T-cell (primary cell): ENCODE results near the gene TMEM127. TPM values are rescaled to one million over a fixed set of nuclear protein-coding genes. Genes with fewer than 3 reads are reported as not detected.
A peak's percentile ranks its signal among the peaks of the same experiment; 100 is the strongest.

ENCODE experiments used
- ATAC-seq, 4 experiments: fragments of 200-7000 bp in 3 of 4; fragments of 150-1000 bp in 1 of 4; cut with Tn5 transposase; replicated peaks in 1 of 4; 1 replicate in 3 of 4; 2 replicates in 1 of 4; pipeline ENCODE4 v1.10.0; 2021; ENCODE audit warnings: moderate library complexity in 3 of 4, mild to moderate bottlenecking in 2 of 4, moderate number of reproducible peaks in 1 of 4
- CTCF ChIA-PET, 2 donors: fragments of 300-600 bp; sonication (Branson Sonifier 250); formaldehyde crosslinking; loops; one replicate each; lab custom pipeline; 2022; ENCODE audit warnings: antibody characterized with exemption in 2 of 2; lab: Charles Lee
- POLR2A ChIA-PET, 2 donors: fragments of 300-600 bp; sonication (Branson Sonifier 250); formaldehyde crosslinking; loops; one replicate each; lab custom pipeline; 2022; ENCODE audit warnings: antibody characterized with exemption in 2 of 2; lab: Charles Lee
- DNase-seq, 35 experiments: peaks; one replicate each; pipeline versions ENCODE4 v3.0.0 to v3.0.0-alpha.2; 2013 to 2023
- H3K27ac ChIP-seq: one replicate; pipeline ENCODE4 v1.5.1; 2013; ENCODE audit warnings: low read length
- H3K27me3 ChIP-seq, 2 experiments: replicated peaks in 1 of 2; 1 replicate in 1 of 2; 2 replicates in 1 of 2; pipeline versions ENCODE4 v1.6.1 to v1.7.0; 2013; ENCODE audit warnings: low read length in 1 of 2, mixed read lengths in 1 of 2; ENCODE audit not compliant: control insufficient read depth in 2 of 2, insufficient read depth in 2 of 2; ENCODE audit errors: extremely low read depth in 1 of 2
- H3K36me3 ChIP-seq, 2 donors: 1 replicate in 1 of 2; 2 replicates in 1 of 2; pipeline versions ENCODE4 v1.6.1 to v1.7.0; 2013; ENCODE audit warnings: low read length in 1 of 2; ENCODE audit not compliant: control insufficient read depth in 2 of 2, insufficient read depth in 1 of 2; ENCODE audit errors: extremely low read depth in 1 of 2
- H3K4me1 ChIP-seq, 2 experiments: 1 replicate in 1 of 2; 2 replicates in 1 of 2; pipeline versions ENCODE4 v1.6.1 to v1.7.0; 2013; ENCODE audit warnings: low read length in 2 of 2, mixed read lengths in 1 of 2; ENCODE audit not compliant: insufficient read depth in 2 of 2, control insufficient read depth in 1 of 2; ENCODE audit errors: extremely low read depth in 1 of 2
- H3K4me3 ChIP-seq, 2 donors: 1 replicate in 1 of 2; 2 replicates in 1 of 2; pipeline versions ENCODE4 v1.5.1 to v1.7.0; 2013; ENCODE audit warnings: mild to moderate bottlenecking in 2 of 2, low read length in 1 of 2, moderate library complexity in 1 of 2; ENCODE audit not compliant: control insufficient read depth in 1 of 2; ENCODE audit errors: extremely low read depth in 1 of 2
- H3K9me3 ChIP-seq: 2 replicates; pipeline ENCODE4 v1.7.0; 2013
- H3K27ac Mint-ChIP-seq, 2 donors: one replicate each; pipeline ENCODE4 v1.8.0; 2020 to 2021; ENCODE audit warnings: mild to moderate bottlenecking in 2 of 2, mixed read lengths in 2 of 2
- H3K27me3 Mint-ChIP-seq, 2 donors: one replicate each; pipeline ENCODE4 v1.8.0; 2021 to 2022; ENCODE audit warnings: mixed read lengths in 2 of 2
- H3K36me3 Mint-ChIP-seq: one replicate; pipeline ENCODE4 v1.8.0; 2021; ENCODE audit warnings: mixed read lengths
- H3K4me1 Mint-ChIP-seq, 3 donors: one replicate each; pipeline ENCODE4 v1.8.0; 2020 to 2022; ENCODE audit warnings: mixed read lengths in 3 of 3, mild to moderate bottlenecking in 1 of 3
- H3K4me3 Mint-ChIP-seq, 3 donors: one replicate each; pipeline ENCODE4 v1.8.0; 2020 to 2022; ENCODE audit warnings: mild to moderate bottlenecking in 3 of 3, mixed read lengths in 3 of 3, moderate library complexity in 3 of 3
- H3K9me3 Mint-ChIP-seq, 3 donors: one replicate each; pipeline ENCODE4 v1.8.0; 2020 to 2022; ENCODE audit warnings: mixed read lengths in 3 of 3
- WGBS: methylation state at CpG from one replicate; pipeline ENCODE4 v1.1.5; 2013; ENCODE audit warnings: missing lambda C conversion rate; ENCODE audit not compliant: insufficient coverage; 5-methylcytosine and 5-hydroxymethylcytosine counted together
- total RNA-seq, 35 experiments: library from RNA in 6 of 35; stranded (reverse) in 6 of 35; fragments of 120-200 nt in 1 of 35; gene quantifications; one replicate each; pipeline versions ENCODE4 v1.2.1 to v1.2.4 and lab custom pipeline; 2013 to 2026

TMEM127 gene
- total RNA-seq, 5 donors from 2014 or later (not counting 1 experiment from before 2014, with no cell fraction given), result 31.2 to 43.0 (median 40.4) TPM

GRCh38 chr2:96203130-96204028, 62.4 kb downstream of the TMEM127 start:
- H3K27ac Mint-ChIP-seq, result peak overlapping the region; percentile 57 to 89
- POLR2A ChIA-PET, result interaction anchor here (0.5 to 0.6 kb wide), 2 partner anchors 41 to 65 kb away, joined by 3 to 6 read pairs; partner anchors contain the start of gene ASTL (in 1 of the 2)
- ATAC-seq, result no peak
- CTCF ChIA-PET, result interaction anchor here (0.5 to 1.0 kb wide), 3 partner anchors 23 to 78 kb away, joined by 3 to 4 read pairs (median 3); no protein-coding TSS in a partner anchor
- peak overlapping the region; percentile 52 for H3K27ac ChIP-seq
- H3K36me3 Mint-ChIP-seq, result peaks cover 3% of the 10 kb centered on the region
- peaks cover 85 to 90% (median 88%) of the 10 kb centered on the region in 3 donors for H3K4me1 Mint-ChIP-seq
- peak overlapping the region; percentile 52 to 98 (median 61) for H3K4me3 Mint-ChIP-seq
- peak in 1 of 35 experiments; percentile 32 for DNase-seq
- H3K27me3 ChIP-seq, result no peaks in the 10 kb centered on the region
- WGBS, result 38% methylated on average over 5 of the region's 9 CpGs
- no peaks in the 10 kb centered on the region for H3K9me3 Mint-ChIP-seq
- H3K4me1 ChIP-seq, result peaks cover 38 to 51% of the 10 kb centered on the region in 2 experiments
- H3K9me3 ChIP-seq, result no peaks in the 10 kb centered on the region
- peak overlapping the region in 1 of 2 donors; percentile 11 for H3K4me3 ChIP-seq
- no peaks in the 10 kb centered on the region for H3K27me3 Mint-ChIP-seq
- no peaks in the 10 kb centered on the region for H3K36me3 ChIP-seq

- peak overlapping the region in 1 of 2 donors; percentile 36 for H3K27ac Mint-ChIP-seq
- H3K4me1 ChIP-seq, result peaks cover 34 to 47% of the 10 kb centered on the region in 2 experiments
- H3K36me3 ChIP-seq, result no peaks in the 10 kb centered on the region
- H3K36me3 Mint-ChIP-seq, result peaks cover 5% of the 10 kb centered on the region
- H3K4me3 ChIP-seq, result no peak overlapping the region
- H3K4me1 Mint-ChIP-seq, result peaks cover 83 to 91% (median 89%) of the 10 kb centered on the region in 3 donors
- POLR2A ChIA-PET, result interaction anchor here in 1 of 2 donors (0.6 kb wide), 1 partner anchor 64 kb away, joined by 6 read pairs; the partner anchor contains the start of gene ASTL
- H3K4me3 Mint-ChIP-seq, result peak overlapping the region in 2 of 3 donors; percentile 7 to 34
- DNase-seq (no peak), ATAC-seq (no peak)
- H3K9me3 ChIP-seq, result no peaks in the 10 kb centered on the region
- peak overlapping the region; percentile 36 for H3K27ac ChIP-seq
- H3K27me3 ChIP-seq, result no peaks in the 10 kb centered on the region
- H3K27me3 Mint-ChIP-seq, result no peaks in the 10 kb centered on the region
- CTCF ChIA-PET, result no interaction called here
- no peaks in the 10 kb centered on the region for H3K9me3 Mint-ChIP-seq
- WGBS, result 40% methylated on average over 1 of the region's 4 CpGs
These were observed 63.5 kb downstream of the TMEM127 start for GRCh38 chr2:96202152-96202854.

- H3K4me1 Mint-ChIP-seq, result peaks cover 78 to 85% (median 82%) of the 10 kb centered on the region in 3 donors
These were observed 64.5 kb downstream of the TMEM127 start for GRCh38 chr2:96201338-96201737.

GRCh38 chr2:96198921-96199320, 66.9 kb downstream of the TMEM127 start:
- no peak overlapping the region for H3K27ac ChIP-seq
- no peaks in the 10 kb centered on the region for H3K9me3 ChIP-seq
- no peak overlapping the region for H3K4me3 Mint-ChIP-seq
- no peaks in the 10 kb centered on the region for H3K9me3 Mint-ChIP-seq
- no peaks in the 10 kb centered on the region for H3K27me3 ChIP-seq
- H3K4me3 ChIP-seq, result no peak overlapping the region
- no peak for DNase-seq
- ChIA-PET POLR2A (interaction anchor here in 1 of 2 donors (0.7 kb wide), 1 partner anchor 190 kb away, joined by 3 read pairs; no protein-coding TSS in a partner anchor), CTCF (interaction anchor here in 1 of 2 donors (1.5 kb wide), 1 partner anchor 25 kb away, joined by 3 read pairs; no protein-coding TSS in a partner anchor)
- H3K27me3 Mint-ChIP-seq, result no peaks in the 10 kb centered on the region
- peaks cover 15% of the 10 kb centered on the region for H3K36me3 Mint-ChIP-seq
- no peak for ATAC-seq
- peaks cover 2 to 12% of the 10 kb centered on the region in 2 donors for H3K36me3 ChIP-seq
- H3K27ac Mint-ChIP-seq, result peak overlapping the region in 1 of 2 donors; percentile 37
- H3K4me1 Mint-ChIP-seq, result peaks cover 56 to 71% (median 69%) of the 10 kb centered on the region in 3 donors
- peaks cover 12 to 30% of the 10 kb centered on the region in 2 experiments for H3K4me1 ChIP-seq
- no CpG with 5 or more reads among the region's 2 CpGs for WGBS

More at GRCh38 chr2:96201338-96201737, 64.5 kb downstream of the TMEM127 start:
- ATAC-seq (no peak), DNase-seq (no peak)
- peaks cover 6% of the 10 kb centered on the region for H3K36me3 Mint-ChIP-seq
- H3K27me3 ChIP-seq, result no peaks in the 10 kb centered on the region
- H3K36me3 ChIP-seq, result no peaks in the 10 kb centered on the region
- WGBS, result no CpG with 5 or more reads among the region's 5 CpGs
- H3K9me3 ChIP-seq, result no peaks in the 10 kb centered on the region
- H3K27me3 Mint-ChIP-seq, result no peaks in the 10 kb centered on the region
- ChIA-PET POLR2A (interaction anchor here in 1 of 2 donors (0.6 kb wide), 2 partner anchors 62 to 66 kb away, joined by 3 to 6 read pairs; no protein-coding TSS in a partner anchor), CTCF (no interaction called here)
- H3K27ac Mint-ChIP-seq, result peak overlapping the region in 1 of 2 donors; percentile 6
- no peak overlapping the region for H3K4me3 ChIP-seq
- H3K9me3 Mint-ChIP-seq, result no peaks in the 10 kb centered on the region
- no peak overlapping the region for H3K27ac ChIP-seq
- H3K4me3 Mint-ChIP-seq, result no peak overlapping the region
- H3K4me1 ChIP-seq, result peaks cover 28 to 43% of the 10 kb centered on the region in 2 experiments

Other genes with a start within 250 kb of the TMEM127 start
- gene GPAT2, start 231.1 kb downstream of the TMEM127 start, total RNA-seq, result 1 to 10 TPM in 4 of 5 donors, not detected in 1; 3.3 to 3.9 (median 3.8) TPM
- gene ADRA2B, start 149.4 kb downstream of the TMEM127 start, total RNA-seq, result under 1 TPM; 0.13 to 0.77 (median 0.18) TPM
- gene ASTL, start 127.5 kb downstream of the TMEM127 start, total RNA-seq, result 10 to 100 TPM in 1 of 5 donors, 1 to 10 TPM in 4; 1.2 to 10.4 (median 1.4) TPM
- gene DUSP2, start 120.6 kb downstream of the TMEM127 start, total RNA-seq, result 100 to 1,000 TPM in 2 of 5 donors, 10 to 100 TPM in 3; 37.2 to 437 (median 54.0) TPM
- 10 to 100 TPM; 65.0 to 95.3 (median 84.4) TPM for gene STARD7, start 57.2 kb downstream of the TMEM127 start, total RNA-seq
- gene CIAO1, start 228 bp upstream of the TMEM127 start, total RNA-seq, result 10 to 100 TPM; 65.2 to 87.0 (median 80.2) TPM
- gene SNRNP200, start 39.5 kb upstream of the TMEM127 start, total RNA-seq, result 100 to 1,000 TPM; 200 to 254 (median 203) TPM
- gene ITPRIPL1, start 59.3 kb upstream of the TMEM127 start, total RNA-seq, result 10 to 100 TPM in 4 of 5 donors, 1 to 10 TPM in 1; 3.9 to 13.7 (median 12.7) TPM
- 1 to 10 TPM; 1.9 to 5.5 (median 4.0) TPM for gene NCAPH, start 69.8 kb upstream of the TMEM127 start, total RNA-seq
- gene NEURL3, start 239.4 kb upstream of the TMEM127 start, total RNA-seq, result under 1 TPM in 1 of 5 donors, not detected in 4; 0.23 TPM